CD8-positive, alpha-beta memory T cell (primary cell): ENCODE measurements around the gene PLXNB2. TPM values are rescaled to one million over a fixed set of nuclear protein-coding genes. Genes with fewer than 3 reads are reported as not detected.
A peak's percentile ranks its signal among the peaks of the same experiment; 100 is the strongest.

Source experiments
- CTCF ChIA-PET: fragments of 350-600 bp; sonication (Branson Sonifier 250); formaldehyde crosslinking; loops from one replicate; lab custom pipeline; 2021; ENCODE audit warnings: antibody characterized with exemption; lab: Charles Lee
- POLR2A ChIA-PET: fragments of 350-600 bp; sonication (Branson Sonifier 250); formaldehyde crosslinking; loops from one replicate; lab custom pipeline; 2021; ENCODE audit warnings: antibody characterized with exemption; lab: Charles Lee
- DNase-seq, 5 donors: peaks; one replicate each; pipeline versions ENCODE4 v3.0.0 to v3.0.0-alpha.2; 2020 to 2022; ENCODE audit warnings: mixed read lengths in 1 of 5
- H3K27ac ChIP-seq: one replicate; pipeline ENCODE4 v1.7.0; 2013; ENCODE audit warnings: low read depth, mild to moderate bottlenecking, low read length, moderate library complexity
- H3K27me3 ChIP-seq: 2 replicates; pipeline ENCODE4 v1.7.0; 2013; ENCODE audit warnings: low read length, mild to moderate bottlenecking; ENCODE audit not compliant: insufficient read depth, poor library complexity, severe bottlenecking
- H3K36me3 ChIP-seq: 2 replicates; pipeline ENCODE4 v1.7.0; 2013; ENCODE audit warnings: mild to moderate bottlenecking, low read length, moderate library complexity; ENCODE audit not compliant: insufficient read depth
- H3K4me1 ChIP-seq: 2 replicates; pipeline ENCODE4 v1.7.0; 2013; ENCODE audit warnings: mild to moderate bottlenecking, low read length, moderate library complexity; ENCODE audit not compliant: insufficient read depth
- H3K4me3 ChIP-seq: 2 replicates; pipeline ENCODE4 v1.7.0; 2013; ENCODE audit warnings: mild to moderate bottlenecking, low read length
- H3K9me3 ChIP-seq: 2 replicates; pipeline ENCODE4 v1.7.0; 2013; ENCODE audit warnings: mild to moderate bottlenecking, low read length
- H3K27ac Mint-ChIP-seq, 8 donors: one replicate each; pipeline ENCODE4 v1.8.0; 2020 to 2021; ENCODE audit warnings: mixed read lengths in 8 of 8, mild to moderate bottlenecking in 6 of 8, inconsistent platforms in 3 of 8, moderate library complexity in 3 of 8
- H3K27me3 Mint-ChIP-seq, 2 donors: one replicate each; pipeline ENCODE4 v1.8.0; 2020 to 2021; ENCODE audit warnings: mixed read lengths in 2 of 2, mild to moderate bottlenecking in 1 of 2, moderate library complexity in 1 of 2
- H3K36me3 Mint-ChIP-seq, 3 donors: one replicate each; pipeline ENCODE4 v1.8.0; 2020 to 2021; ENCODE audit warnings: mixed read lengths in 3 of 3, inconsistent platforms in 1 of 3, mild to moderate bottlenecking in 1 of 3
- H3K4me1 Mint-ChIP-seq, 3 donors: one replicate each; pipeline ENCODE4 v1.8.0; 2020 to 2021; ENCODE audit warnings: mixed read lengths in 3 of 3, inconsistent platforms in 1 of 3, mild to moderate bottlenecking in 1 of 3
- H3K4me3 Mint-ChIP-seq, 7 donors: one replicate each; pipeline ENCODE4 v1.8.0; 2020 to 2021; ENCODE audit warnings: mixed read lengths in 7 of 7, mild to moderate bottlenecking in 6 of 7, moderate library complexity in 4 of 7, inconsistent platforms in 2 of 7
- H3K9me3 Mint-ChIP-seq, 5 donors: one replicate each; pipeline ENCODE4 v1.8.0; 2020 to 2022; ENCODE audit warnings: mixed read lengths in 5 of 5, mild to moderate bottlenecking in 3 of 5, moderate library complexity in 2 of 5, inconsistent platforms in 1 of 5
- polyA plus RNA-seq: library from polyadenylated mRNA; unstranded; fragments of 300-500 nt; fragmentation: Illumina TruSeq; gene quantifications from one replicate; pipeline ENCODE4 v1.2.3, GENCODE V29; 2021
- total RNA-seq, 2 experiments: library from RNA; stranded (reverse); gene quantifications; one replicate each; pipeline ENCODE4 v1.2.3, GENCODE V29; 2021

The PLXNB2 gene
- total and polyA plus RNA-seq, 3 experiments from 2014 or later: 0.17 to 14.4 (median 13.4) TPM

DNA sequence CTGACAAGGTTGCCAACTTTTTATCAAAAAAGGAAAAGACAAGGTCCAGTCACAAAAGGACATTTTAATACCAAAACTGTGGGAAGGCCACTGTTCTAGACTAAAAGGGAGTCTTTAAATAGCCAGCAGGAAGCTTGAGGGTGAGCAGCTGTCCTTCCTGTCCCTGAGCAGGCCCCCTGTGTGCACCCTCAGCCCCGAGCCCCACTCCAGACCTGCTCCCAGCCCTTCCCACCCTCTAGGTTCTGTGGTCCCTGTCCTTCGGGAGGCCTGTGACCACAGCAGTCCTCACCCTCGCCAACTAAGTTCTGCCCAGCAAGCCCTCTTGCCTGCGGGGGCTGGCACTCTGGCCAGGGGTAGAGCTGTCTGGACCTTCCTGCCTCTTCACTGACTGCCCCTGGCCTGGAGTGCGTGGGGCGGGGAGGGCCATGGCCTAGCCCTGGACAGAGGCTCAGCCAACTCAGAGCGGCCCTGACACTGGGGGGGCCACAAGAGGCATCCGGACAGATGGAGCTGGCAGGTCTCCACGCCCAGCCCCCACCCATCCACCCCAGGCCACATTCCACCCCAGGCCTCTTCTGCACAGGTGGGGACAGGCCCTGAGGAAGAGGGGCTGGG is 1.6 kb upstream of the PLXNB2 start:
- H3K27me3 Mint-ChIP-seq: peaks cover 9 to 11% of the 10 kb centered on the region in 2 donors
- peaks cover 6% of the 10 kb centered on the region for H3K4me1 ChIP-seq
- no peaks in the 10 kb centered on the region for H3K36me3 Mint-ChIP-seq
- H3K4me1 Mint-ChIP-seq: peaks cover under 1 to 16% (median 4%) of the 10 kb centered on the region in 3 donors
- no peak for DNase-seq
- no peaks in the 10 kb centered on the region for H3K9me3 ChIP-seq
- no peak overlapping the region for H3K4me3 ChIP-seq
- peak overlapping the region in 5 of 7 donors; percentile 36 to 73 (median 63) for H3K4me3 Mint-ChIP-seq
- H3K27me3 ChIP-seq: peaks cover 4% of the 10 kb centered on the region
- ChIA-PET CTCF (interaction anchor here (0.9 kb wide), 1 partner anchor 33 kb away, joined by 3 read pairs; no protein-coding TSS in a partner anchor), POLR2A (no interaction called here)
- no peaks in the 10 kb centered on the region for H3K9me3 Mint-ChIP-seq
- H3K36me3 ChIP-seq: no peaks in the 10 kb centered on the region
- H3K27ac Mint-ChIP-seq: peak overlapping the region in 1 of 8 donors; percentile 12
- no peak overlapping the region for H3K27ac ChIP-seq

DNA sequence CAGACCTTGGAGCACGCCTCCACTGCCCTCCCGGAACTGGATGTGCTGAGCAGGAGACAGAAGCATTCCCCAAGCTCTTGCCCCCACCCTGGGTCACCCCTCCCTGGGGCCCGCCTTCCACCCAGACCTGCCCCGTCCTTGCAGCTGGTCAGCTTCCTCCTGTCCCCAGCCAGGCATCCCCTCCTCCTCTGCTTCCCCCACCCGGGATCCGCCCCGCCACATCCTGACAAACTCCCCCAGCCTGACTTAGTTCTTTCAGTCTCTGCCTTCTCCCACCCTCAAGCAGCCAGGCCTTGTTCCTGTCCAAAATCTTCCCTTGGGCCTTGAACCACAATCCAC is 1.1 kb upstream of the PLXNB2 start:
- POLR2A ChIA-PET: no interaction called here
- peaks cover 11 to 12% of the 10 kb centered on the region in 2 donors for H3K27me3 Mint-ChIP-seq

GRCh38 chr22:50307890-50308596 is 597 bp upstream of the PLXNB2 start:
- Mint-ChIP-seq H3K27me3 (peaks cover 12% of the 10 kb centered on the region in 2 donors), H3K4me1 (peaks cover 0 to 10% (median 2%) of the 10 kb centered on the region in 3 donors), H3K9me3 (no peaks in the 10 kb centered on the region), H3K4me3 (peak overlapping the region in 2 of 7 donors; percentile 9 to 29), H3K36me3 (no peaks in the 10 kb centered on the region), H3K27ac (no peak overlapping the region)
- Histone ChIP-seq H3K27ac (no peak overlapping the region), H3K27me3 (peaks cover 9% of the 10 kb centered on the region), H3K4me3 (no peak overlapping the region), H3K4me1 (no peaks in the 10 kb centered on the region), H3K36me3 (no peaks in the 10 kb centered on the region), H3K9me3 (no peaks in the 10 kb centered on the region)
- DNase-seq: no peak
- ChIA-PET POLR2A (no interaction called here), CTCF (interaction anchor here (1.3 kb wide), 1 partner anchor 14 kb away, joined by 3 read pairs; no protein-coding TSS in a partner anchor)

More for the DNA sequence above, 1.1 kb upstream of the PLXNB2 start:
- H3K27me3 ChIP-seq: peaks cover 6% of the 10 kb centered on the region
- H3K36me3 ChIP-seq: no peaks in the 10 kb centered on the region
- Mint-ChIP-seq H3K9me3 (no peaks in the 10 kb centered on the region), H3K4me1 (peaks cover 0 to 10% (median 2%) of the 10 kb centered on the region in 3 donors), H3K36me3 (no peaks in the 10 kb centered on the region), H3K27ac (no peak overlapping the region), H3K4me3 (peak overlapping the region in 4 of 7 donors; percentile 59 to 73 (median 64))
- no peaks in the 10 kb centered on the region for H3K9me3 ChIP-seq
- H3K4me1 ChIP-seq: peaks cover under 1% of the 10 kb centered on the region
- H3K4me3 ChIP-seq: no peak overlapping the region
- no peak for DNase-seq
- CTCF ChIA-PET: interaction anchor here (0.9 kb wide), 1 partner anchor 34 kb away, joined by 3 read pairs; no protein-coding TSS in a partner anchor
- no peak overlapping the region for H3K27ac ChIP-seq

GRCh38 chr22:50305923-50306566 is 1.4 kb downstream of the PLXNB2 start:
- no peaks in the 10 kb centered on the region for H3K9me3 Mint-ChIP-seq
- POLR2A ChIA-PET: interaction anchor here (1.3 to 1.4 kb wide), 2 partner anchors 20 to 45 kb away, joined by 3 to 4 read pairs; partner anchors contain the start of gene MAPK12

GRCh38 chr22:50305393-50305922 is 2.0 kb downstream of the PLXNB2 start:
- Mint-ChIP-seq H3K9me3 (no peaks in the 10 kb centered on the region), H3K36me3 (no peaks in the 10 kb centered on the region), H3K4me3 (peak overlapping the region in 1 of 7 donors; percentile 78), H3K27me3 (peaks cover 14 to 19% of the 10 kb centered on the region in 2 donors), H3K4me1 (peaks cover 0 to 10% (median 2%) of the 10 kb centered on the region in 3 donors), H3K27ac (no peak overlapping the region)
- ChIA-PET CTCF (interaction anchor here (2.1 kb wide), 1 partner anchor 11 kb away, joined by 6 read pairs; no protein-coding TSS in a partner anchor), POLR2A (interaction anchor here (1.3 kb wide), 1 partner anchor 44 kb away, joined by 3 read pairs; the partner anchor contains the start of gene MAPK12)
- Histone ChIP-seq H3K9me3 (no peaks in the 10 kb centered on the region), H3K36me3 (no peaks in the 10 kb centered on the region), H3K27me3 (peaks cover 9% of the 10 kb centered on the region), H3K4me1 (no peaks in the 10 kb centered on the region), H3K4me3 (no peak overlapping the region), H3K27ac (peak overlapping the region; percentile 57)
- DNase-seq: no peak

More at GRCh38 chr22:50305923-50306566, 1.4 kb downstream of the PLXNB2 start:
- H3K27ac Mint-ChIP-seq: peak overlapping the region in 1 of 8 donors; percentile 63
- peak overlapping the region in 4 of 7 donors; percentile 44 to 78 (median 54) for H3K4me3 Mint-ChIP-seq
- peaks cover 14 to 19% of the 10 kb centered on the region in 2 donors for H3K27me3 Mint-ChIP-seq
- no peaks in the 10 kb centered on the region for H3K36me3 Mint-ChIP-seq
- Histone ChIP-seq H3K9me3 (no peaks in the 10 kb centered on the region), H3K27me3 (peaks cover 9% of the 10 kb centered on the region), H3K36me3 (no peaks in the 10 kb centered on the region), H3K27ac (peak overlapping the region; percentile 57), H3K4me3 (no peak overlapping the region), H3K4me1 (no peaks in the 10 kb centered on the region)
- peaks cover 0 to 10% (median 2%) of the 10 kb centered on the region in 3 donors for H3K4me1 Mint-ChIP-seq
- CTCF ChIA-PET: interaction anchor here (1.7 to 2.1 kb wide), 2 partner anchors 10 to 35 kb away, joined by 5 to 6 read pairs; no protein-coding TSS in a partner anchor
- DNase-seq: no peak

DNA sequence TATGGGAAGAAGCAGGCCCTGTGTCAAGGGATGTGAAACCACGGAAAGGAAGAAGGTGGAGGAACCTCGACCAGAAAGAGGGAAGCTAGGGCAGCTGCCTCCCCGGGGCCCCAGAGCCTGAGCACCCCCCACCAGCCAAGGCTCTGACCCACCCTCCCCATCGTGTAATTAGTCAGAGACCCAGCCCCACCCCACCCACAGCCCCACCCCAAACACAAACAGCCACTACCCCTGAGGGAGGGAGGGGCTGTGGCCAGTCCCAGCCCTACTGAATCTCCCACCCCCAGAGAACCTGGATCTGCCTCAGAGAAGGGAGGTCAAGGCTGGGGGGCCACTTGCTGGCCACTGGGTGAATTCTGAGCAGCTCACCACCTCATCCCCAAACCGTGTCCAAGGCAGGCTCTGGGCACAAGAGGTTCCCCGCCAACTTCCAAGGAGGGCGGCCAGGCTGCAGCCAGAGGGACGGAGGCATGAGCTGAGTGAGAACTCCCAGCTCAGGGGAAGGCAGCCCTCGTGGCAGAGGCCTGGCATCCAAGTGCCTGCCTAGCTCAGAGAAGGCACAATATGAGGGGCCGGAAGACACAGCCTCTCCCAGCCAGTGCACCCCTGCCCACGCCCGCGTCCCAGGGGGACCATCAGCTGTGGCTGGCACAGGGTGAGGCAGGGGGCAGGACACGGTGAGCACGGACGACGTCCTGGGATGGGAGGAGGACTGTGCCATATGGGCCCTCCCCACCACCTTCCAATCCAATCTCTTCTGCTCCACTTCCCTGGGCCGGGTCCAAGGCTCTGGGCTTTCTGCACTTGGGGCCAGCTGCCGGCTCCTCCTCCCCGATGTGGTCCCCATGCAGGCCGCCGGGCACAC is 2.7 kb downstream of the PLXNB2 start:
- ChIA-PET POLR2A (interaction anchor here (0.5 kb wide), 1 partner anchor 65 kb away, joined by 3 read pairs; no protein-coding TSS in a partner anchor), CTCF (no interaction called here)
- H3K27me3 ChIP-seq: peaks cover 9% of the 10 kb centered on the region
- no peak overlapping the region for H3K4me3 ChIP-seq
- no peak for DNase-seq
- H3K27ac ChIP-seq: no peak overlapping the region
- Mint-ChIP-seq H3K27me3 (peaks cover 14 to 19% of the 10 kb centered on the region in 2 donors), H3K9me3 (no peaks in the 10 kb centered on the region), H3K4me1 (peaks cover 0 to 10% (median 2%) of the 10 kb centered on the region in 3 donors), H3K4me3 (no peak overlapping the region), H3K27ac (peak overlapping the region in 1 of 8 donors; percentile 55), H3K36me3 (no peaks in the 10 kb centered on the region)
- no peaks in the 10 kb centered on the region for H3K4me1 ChIP-seq
- H3K36me3 ChIP-seq: no peaks in the 10 kb centered on the region
- no peaks in the 10 kb centered on the region for H3K9me3 ChIP-seq
